Esophagus squamous epithelium (tissue), 5 donors: ENCODE results near the gene RAB36. TPM values are rescaled to one million over a fixed set of nuclear protein-coding genes. Genes with fewer than 3 reads are reported as not detected.
A peak's percentile ranks its signal among the peaks of the same experiment; 100 is the strongest.

Experiments used
- DNase-seq: peaks from one replicate; lab custom pipeline; 2025; lab: John Stamatoyannopoulos, UW
- H3K27ac ChIP-seq, 4 donors: fragments of 200-600 bp; sonication (generic); one replicate each; pipeline ENCODE4 v1.5.1; 2016 to 2019; ENCODE audit warnings: mild to moderate bottlenecking in 1 of 4
- H3K27me3 ChIP-seq, 4 donors: fragments of 200-600 bp; sonication (generic); 1 replicate in 3 of 4; 2 replicates in 1 of 4; pipeline versions ENCODE4 v1.5.1 to v1.6.0; 2017 to 2021; ENCODE audit warnings: antibody characterized with exemption in 1 of 4
- H3K36me3 ChIP-seq, 3 donors: fragments of 200-600 bp; sonication (generic); one replicate each; pipeline ENCODE4 v1.5.1; 2016 to 2019
- H3K4me1 ChIP-seq, 3 donors: fragments of 200-600 bp; sonication (generic); one replicate each; pipeline ENCODE4 v1.5.1; 2017 to 2019
- H3K4me3 ChIP-seq, 4 donors: fragments of 200-600 bp; sonication (generic); 1 replicate in 3 of 4; 2 replicates in 1 of 4; pipeline ENCODE4 v1.5.1; 2016 to 2019; ENCODE audit warnings: mild to moderate bottlenecking in 2 of 4, moderate library complexity in 1 of 4
- H3K9me3 ChIP-seq, 3 donors: fragments of 200-600 bp; sonication (generic); one replicate each; pipeline ENCODE4 v1.5.1; 2016 to 2019
- POLR2A ChIP-seq, 4 donors: fragments of 450-650 bp; IDR thresholded peaks; one replicate each; pipeline ENCODE4 v1.6.1; 2017; ENCODE audit warnings: antibody characterized with exemption in 4 of 4, mild to moderate bottlenecking in 4 of 4, moderate library complexity in 3 of 4
- WGBS, 2 donors: methylation state at CpG; one replicate each; pipeline ENCODE4 v1.1.5; 2018; 5-methylcytosine and 5-hydroxymethylcytosine counted together
- intact Hi-C: fragments of 100-400 bp; cut with DNase I; formaldehyde crosslinking; loops from one replicate; pipeline ENCODE4 v1.15.0; 2022
- total RNA-seq, 4 donors: library from RNA; depleted of rRNA; stranded (reverse); fragments of >200 nt; gene quantifications; one replicate each; pipeline ENCODE4 v1.1.0, GENCODE V29; 2016
- TF ChIP-seq, protein P1 (sequence below), 6 experiments: fragments of 450-650 bp in 4 of 6; fragments of 200-600 bp in 2 of 6; sonication (generic) in 2 of 6; IDR thresholded peaks; one replicate each; pipeline ENCODE4 v1.5.1; 2016 to 2019; ENCODE audit warnings: antibody characterized with exemption in 6 of 6, mild to moderate bottlenecking in 4 of 6, moderate library complexity in 4 of 6
- donor health status: DM: yes; HTN: yes; CAD: no.

Gene RAB36
- total RNA-seq, 4 donors from 2014 or later: 1.4 to 3.9 (median 2.3) TPM

DNA sequence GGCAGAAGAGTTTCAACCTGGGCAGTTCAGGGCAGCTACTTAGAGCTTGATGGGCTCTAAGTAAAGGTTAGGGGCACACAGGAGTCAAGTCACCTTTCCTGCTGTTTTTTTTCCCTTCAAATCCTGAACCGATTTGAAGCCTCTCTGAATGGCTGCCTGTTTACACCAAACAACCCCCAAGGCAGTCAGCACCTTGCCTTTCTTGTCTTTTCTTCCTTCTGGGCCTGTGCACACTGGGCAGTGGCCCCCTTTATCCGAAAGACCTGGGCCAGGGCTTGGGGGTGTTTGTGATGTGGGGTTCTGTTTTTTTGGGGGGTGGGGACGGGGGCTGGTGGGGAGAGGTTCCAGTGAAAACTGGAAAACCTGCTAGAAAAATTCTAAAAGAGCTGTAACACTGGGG, 7.8 kb upstream of the RAB36 start:
- WGBS, 2 donors: 0 to 20% methylated on average over 1 of the region's 3 CpGs
- H3K9me3 ChIP-seq: no peaks in the 10 kb centered on the region
- H3K4me1 ChIP-seq: peaks cover 18 to 61% (median 34%) of the 10 kb centered on the region in 3 donors
- intact Hi-C loops: no loop called here
- H3K4me3 ChIP-seq: no peak overlapping the region
- no peak for TF ChIP-seq POLR2A (IDR thresholded peaks at IDR 0.05)
- TF ChIP-seq, protein P1, sequence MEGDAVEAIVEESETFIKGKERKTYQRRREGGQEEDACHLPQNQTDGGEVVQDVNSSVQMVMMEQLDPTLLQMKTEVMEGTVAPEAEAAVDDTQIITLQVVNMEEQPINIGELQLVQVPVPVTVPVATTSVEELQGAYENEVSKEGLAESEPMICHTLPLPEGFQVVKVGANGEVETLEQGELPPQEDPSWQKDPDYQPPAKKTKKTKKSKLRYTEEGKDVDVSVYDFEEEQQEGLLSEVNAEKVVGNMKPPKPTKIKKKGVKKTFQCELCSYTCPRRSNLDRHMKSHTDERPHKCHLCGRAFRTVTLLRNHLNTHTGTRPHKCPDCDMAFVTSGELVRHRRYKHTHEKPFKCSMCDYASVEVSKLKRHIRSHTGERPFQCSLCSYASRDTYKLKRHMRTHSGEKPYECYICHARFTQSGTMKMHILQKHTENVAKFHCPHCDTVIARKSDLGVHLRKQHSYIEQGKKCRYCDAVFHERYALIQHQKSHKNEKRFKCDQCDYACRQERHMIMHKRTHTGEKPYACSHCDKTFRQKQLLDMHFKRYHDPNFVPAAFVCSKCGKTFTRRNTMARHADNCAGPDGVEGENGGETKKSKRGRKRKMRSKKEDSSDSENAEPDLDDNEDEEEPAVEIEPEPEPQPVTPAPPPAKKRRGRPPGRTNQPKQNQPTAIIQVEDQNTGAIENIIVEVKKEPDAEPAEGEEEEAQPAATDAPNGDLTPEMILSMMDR (IDR thresholded peaks at IDR 0.05): no peak
- peak overlapping the region; percentile 57 to 78 (median 71) for H3K27ac ChIP-seq
- H3K27me3 ChIP-seq: no peaks in the 10 kb centered on the region
- DNase-seq: no peak
- H3K36me3 ChIP-seq: no peaks in the 10 kb centered on the region

DNA sequence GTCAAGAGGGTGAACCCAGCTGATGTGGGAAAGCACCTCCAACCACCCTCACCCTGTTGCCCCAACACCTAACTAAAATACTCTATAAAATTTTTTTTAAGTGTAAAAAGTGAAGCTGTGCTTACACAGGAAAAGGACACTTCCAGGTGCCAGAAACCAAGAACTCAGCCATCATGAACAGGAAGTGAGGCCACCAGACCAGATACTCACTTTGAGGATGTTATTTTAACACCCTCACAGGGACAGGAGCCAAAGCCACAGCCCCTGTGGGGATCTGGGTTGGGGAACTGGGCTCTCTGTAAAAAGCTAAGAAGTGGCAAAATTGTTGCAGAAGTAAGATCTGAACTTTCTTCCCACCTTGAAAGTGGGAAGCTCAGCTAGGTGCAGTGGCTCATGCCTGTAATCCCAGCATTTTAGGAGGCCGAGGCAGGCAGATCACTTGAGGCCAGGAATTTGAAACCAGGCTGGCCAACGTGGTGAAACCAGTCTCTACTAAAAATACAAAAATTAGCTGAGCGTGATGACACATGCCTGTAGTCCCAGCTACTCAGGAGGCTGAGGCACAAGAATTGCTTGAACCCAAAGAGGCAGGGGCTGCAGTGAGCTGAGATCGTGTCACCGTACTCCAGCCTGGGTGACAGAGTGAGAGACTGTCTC, 7.2 kb upstream of the RAB36 start:
- H3K27ac ChIP-seq: peak overlapping the region; percentile 57 to 78 (median 71)
- H3K4me1 ChIP-seq: peaks cover 18 to 66% (median 36%) of the 10 kb centered on the region in 3 donors
- intact Hi-C loops: no loop called here
- DNase-seq: no peak
- no peaks in the 10 kb centered on the region for H3K9me3 ChIP-seq
- TF ChIP-seq POLR2A (IDR thresholded peaks at IDR 0.05): no peak
- TF ChIP-seq, protein P1 (IDR thresholded peaks at IDR 0.05): no peak
- no peaks in the 10 kb centered on the region for H3K27me3 ChIP-seq
- H3K4me3 ChIP-seq: no peak overlapping the region
- H3K36me3 ChIP-seq: no peaks in the 10 kb centered on the region
- WGBS, 2 donors: 21 to 31% methylated on average over 5 of the region's 5 CpGs

DNA sequence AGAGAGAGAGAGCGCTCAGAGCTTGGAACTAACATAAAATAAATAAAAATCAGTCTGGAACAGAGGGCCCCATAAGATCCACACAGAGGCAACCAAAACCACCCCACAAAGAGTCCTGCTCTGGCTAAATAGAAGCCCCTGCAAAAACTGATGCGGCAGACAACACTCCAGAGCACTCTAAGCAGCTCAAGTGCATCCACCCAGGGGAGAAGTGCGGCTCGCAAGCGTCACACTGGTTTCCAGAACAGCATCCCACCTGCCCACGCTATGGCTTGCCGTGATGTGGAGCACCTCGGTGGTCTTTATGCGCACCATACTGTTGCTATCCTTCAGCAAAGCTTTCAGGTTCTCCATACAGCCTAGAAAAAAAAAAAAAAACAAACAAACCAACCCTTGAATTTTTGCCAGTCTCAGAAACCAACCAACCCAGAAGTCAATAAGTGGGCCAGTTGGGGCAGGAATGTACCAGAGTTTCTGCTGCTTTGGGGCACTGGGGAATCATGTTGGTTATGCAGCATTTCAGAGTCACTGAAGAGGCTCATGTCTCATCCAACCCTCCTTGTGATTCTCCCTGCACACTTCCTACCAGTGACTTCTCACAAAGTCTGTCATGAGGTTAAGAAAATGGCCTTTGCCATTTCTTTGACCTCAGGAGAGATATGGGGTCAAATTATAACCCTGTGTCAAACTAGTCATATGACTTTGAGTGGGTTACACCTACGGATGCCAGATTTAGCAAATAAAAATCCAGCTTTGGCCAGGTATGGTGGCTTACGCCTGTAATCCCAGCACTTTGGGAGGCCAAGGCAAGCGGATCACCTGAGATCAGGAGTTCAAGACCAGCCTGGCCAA, 6.5 kb upstream of the RAB36 start:
- Histone ChIP-seq H3K27ac (peak overlapping the region in 3 of 4 donors; percentile 70 to 78 (median 72)), H3K4me1 (peaks cover 18 to 66% (median 36%) of the 10 kb centered on the region in 3 donors), H3K9me3 (no peaks in the 10 kb centered on the region), H3K4me3 (no peak overlapping the region), H3K36me3 (no peaks in the 10 kb centered on the region), H3K27me3 (no peaks in the 10 kb centered on the region)
- 36 to 73% methylated on average over 12 of the region's 12 CpGs for WGBS, 2 donors
- no peak for DNase-seq
- intact Hi-C loops: no loop called here
- TF ChIP-seq, protein P1 (IDR thresholded peaks at IDR 0.05): no peak
- TF ChIP-seq POLR2A (IDR thresholded peaks at IDR 0.05): no peak

DNA sequence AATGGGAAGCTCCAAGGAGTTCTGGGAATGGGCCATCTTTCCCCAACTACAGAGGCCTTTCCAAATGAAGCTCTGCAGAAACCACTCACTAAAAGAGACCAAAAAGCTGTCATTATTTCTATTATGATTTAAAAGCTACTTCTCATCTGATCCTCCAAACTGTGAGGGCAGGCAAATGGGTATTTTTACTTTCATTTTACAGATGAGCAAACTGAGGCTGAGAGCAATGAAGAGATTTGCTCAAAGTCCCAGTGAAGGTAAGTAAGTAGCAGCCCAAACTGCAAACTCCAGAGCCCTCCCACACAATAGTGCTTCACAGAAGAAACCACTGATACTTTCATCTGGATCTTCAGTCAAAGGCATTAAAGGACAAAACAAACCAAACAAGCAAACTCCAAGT, 4.9 kb upstream of the RAB36 start:
- intact Hi-C loops: no loop called here
- no peak for DNase-seq
- Histone ChIP-seq H3K4me1 (peaks cover 20 to 78% (median 44%) of the 10 kb centered on the region in 3 donors), H3K9me3 (no peaks in the 10 kb centered on the region), H3K36me3 (no peaks in the 10 kb centered on the region), H3K4me3 (no peak overlapping the region), H3K27ac (no peak overlapping the region), H3K27me3 (no peaks in the 10 kb centered on the region)
- TF ChIP-seq, protein P1 (IDR thresholded peaks at IDR 0.05): no peak
- no peak for TF ChIP-seq POLR2A (IDR thresholded peaks at IDR 0.05)
